Measurements from ENCODE around the gene PAF1.

- TF ChIP-seq SUZ12 (IDR thresholded peaks at IDR 0.05; ENCODE audit: extremely low read depth, insufficient read depth, insufficient read length) (no peak), ZNF274 (IDR thresholded peaks at IDR 0.05; ENCODE audit: low read depth, low read length) (no peak)
Measured at GRCh38 chr19:39372047-39372802, 18.7 kb downstream of the PAF1 start.
